ENCODE results near the gene RFTN1. TPM values are rescaled to one million over a fixed set of nuclear protein-coding genes. Genes with fewer than 3 reads are reported as not detected.

RFTN1 gene
- total RNA-seq, 1 experiment from 2014 or later, result 4.5 TPM

GRCh38 chr3:16355828-16356227, 157.7 kb downstream of the RFTN1 start:
- Mint-ChIP-seq H3K4me3 (ENCODE audit: unreplicated experiment) (no peak overlapping the region), H3K27me3 (ENCODE audit: insufficient read depth, unreplicated experiment) (no peaks in the 10 kb centered on the region), H3K27ac (ENCODE audit: low read depth, unreplicated experiment) (no peak overlapping the region), H3K4me1 (ENCODE audit: insufficient read depth, unreplicated experiment) (no peaks in the 10 kb centered on the region), H3K9me3 (ENCODE audit: unreplicated experiment) (no peaks in the 10 kb centered on the region), H3K36me3 (ENCODE audit: insufficient read depth, unreplicated experiment) (no peaks in the 10 kb centered on the region)
- BruUV-seq (replicated peaks), result no TSS peak
- ChIA-PET CTCF (no interaction called here), POLR2A (no interaction called here)
- DNase-seq (ENCODE audit: unreplicated experiment), result no peak
- intact Hi-C loops (cut with micrococcal nuclease), result no loop called here
- TF ChIP-seq, protein P1, sequence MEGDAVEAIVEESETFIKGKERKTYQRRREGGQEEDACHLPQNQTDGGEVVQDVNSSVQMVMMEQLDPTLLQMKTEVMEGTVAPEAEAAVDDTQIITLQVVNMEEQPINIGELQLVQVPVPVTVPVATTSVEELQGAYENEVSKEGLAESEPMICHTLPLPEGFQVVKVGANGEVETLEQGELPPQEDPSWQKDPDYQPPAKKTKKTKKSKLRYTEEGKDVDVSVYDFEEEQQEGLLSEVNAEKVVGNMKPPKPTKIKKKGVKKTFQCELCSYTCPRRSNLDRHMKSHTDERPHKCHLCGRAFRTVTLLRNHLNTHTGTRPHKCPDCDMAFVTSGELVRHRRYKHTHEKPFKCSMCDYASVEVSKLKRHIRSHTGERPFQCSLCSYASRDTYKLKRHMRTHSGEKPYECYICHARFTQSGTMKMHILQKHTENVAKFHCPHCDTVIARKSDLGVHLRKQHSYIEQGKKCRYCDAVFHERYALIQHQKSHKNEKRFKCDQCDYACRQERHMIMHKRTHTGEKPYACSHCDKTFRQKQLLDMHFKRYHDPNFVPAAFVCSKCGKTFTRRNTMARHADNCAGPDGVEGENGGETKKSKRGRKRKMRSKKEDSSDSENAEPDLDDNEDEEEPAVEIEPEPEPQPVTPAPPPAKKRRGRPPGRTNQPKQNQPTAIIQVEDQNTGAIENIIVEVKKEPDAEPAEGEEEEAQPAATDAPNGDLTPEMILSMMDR (IDR thresholded peaks at IDR 0.05; ENCODE audit: unreplicated experiment), result no peak

- no peak overlapping the region for H3K27ac Mint-ChIP-seq (ENCODE audit: low read depth, unreplicated experiment)
- DNase-seq (ENCODE audit: unreplicated experiment), result no peak
These were observed 159.2 kb downstream of the RFTN1 start for GRCh38 chr3:16354291-16354690.

DNA sequence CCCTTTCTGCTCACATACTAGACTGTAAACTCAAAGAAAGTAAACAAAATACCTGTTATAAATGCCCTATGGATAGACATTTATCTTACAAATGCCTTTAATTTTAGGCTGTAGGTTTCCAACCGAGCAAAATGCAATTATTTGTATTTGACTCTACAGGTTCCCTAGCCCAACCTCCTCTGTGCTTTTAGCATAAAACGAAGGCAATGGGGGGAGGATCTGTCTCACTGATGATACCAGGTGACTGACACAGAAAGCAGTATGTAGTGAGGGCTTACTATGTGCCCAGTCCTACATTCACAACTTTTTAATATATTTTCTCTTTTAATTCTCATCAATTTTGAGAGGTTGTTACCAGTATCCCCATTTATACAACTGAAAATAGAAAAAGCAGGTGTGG, 161.1 kb downstream of the RFTN1 start:
- Mint-ChIP-seq H3K4me1 (ENCODE audit: insufficient read depth, unreplicated experiment) (no peaks in the 10 kb centered on the region), H3K9me3 (ENCODE audit: unreplicated experiment) (no peaks in the 10 kb centered on the region), H3K36me3 (ENCODE audit: insufficient read depth, unreplicated experiment) (no peaks in the 10 kb centered on the region), H3K27ac (ENCODE audit: low read depth, unreplicated experiment) (no peak overlapping the region), H3K27me3 (ENCODE audit: insufficient read depth, unreplicated experiment) (no peaks in the 10 kb centered on the region), H3K4me3 (ENCODE audit: unreplicated experiment) (no peak overlapping the region)
- DNase-seq (ENCODE audit: unreplicated experiment), result no peak
- TF ChIP-seq, protein P1 (IDR thresholded peaks at IDR 0.05; ENCODE audit: unreplicated experiment), result no peak
- no TSS peak for BruUV-seq (replicated peaks)
- POLR2A ChIA-PET, result no interaction called here
- CTCF ChIA-PET, result no interaction called here
- intact Hi-C loops (cut with micrococcal nuclease), result no loop called here

More at GRCh38 chr3:16354291-16354690, 159.2 kb downstream of the RFTN1 start:
- Mint-ChIP-seq H3K36me3 (ENCODE audit: insufficient read depth, unreplicated experiment) (no peaks in the 10 kb centered on the region), H3K27me3 (ENCODE audit: insufficient read depth, unreplicated experiment) (no peaks in the 10 kb centered on the region), H3K4me3 (ENCODE audit: unreplicated experiment) (no peak overlapping the region), H3K9me3 (ENCODE audit: unreplicated experiment) (no peaks in the 10 kb centered on the region), H3K4me1 (ENCODE audit: insufficient read depth, unreplicated experiment) (no peaks in the 10 kb centered on the region)
- intact Hi-C loops (cut with micrococcal nuclease), result no loop called here
- TF ChIP-seq, protein P1 (IDR thresholded peaks at IDR 0.05; ENCODE audit: unreplicated experiment), result no peak
- CTCF ChIA-PET, result interaction anchor here (0.6 kb wide), 1 partner anchor 22 kb away, joined by 3 read pairs; no protein-coding TSS in a partner anchor
- POLR2A ChIA-PET, result no interaction called here
- BruUV-seq (replicated peaks), result no TSS peak

- Mint-ChIP-seq H3K36me3 (ENCODE audit: insufficient read depth, unreplicated experiment) (no peaks in the 10 kb centered on the region), H3K4me1 (ENCODE audit: insufficient read depth, unreplicated experiment) (no peaks in the 10 kb centered on the region), H3K27ac (ENCODE audit: low read depth, unreplicated experiment) (no peak overlapping the region), H3K9me3 (ENCODE audit: unreplicated experiment) (no peaks in the 10 kb centered on the region), H3K4me3 (ENCODE audit: unreplicated experiment) (no peak overlapping the region), H3K27me3 (ENCODE audit: insufficient read depth, unreplicated experiment) (no peaks in the 10 kb centered on the region)
- intact Hi-C loops (cut with micrococcal nuclease), result no loop called here
- TF ChIP-seq, protein P1 (IDR thresholded peaks at IDR 0.05; ENCODE audit: unreplicated experiment), result no peak
- CTCF ChIA-PET, result interaction anchor here (0.7 kb wide), 3 partner anchors 41 to 251 kb away, joined by 3 to 5 read pairs (median 4); no protein-coding TSS in a partner anchor
- DNase-seq (ENCODE audit: unreplicated experiment), result no peak
- POLR2A ChIA-PET, result interaction anchor here (0.6 kb wide), 1 partner anchor 44 kb away, joined by 3 read pairs; no protein-coding TSS in a partner anchor
- no TSS peak for BruUV-seq (replicated peaks)
These were observed 162.7 kb downstream of the RFTN1 start for GRCh38 chr3:16350597-16351318.
